GM18499 (cell line): ENCODE data around the gene ALDOA.
"Not testable (repeated sequence)": the region's sequence is repeated elsewhere in the genome, so short reads cannot be mapped to it uniquely, and the experiment has no call there.

Experiments
- ATAC-seq: cut with Tn5 transposase; IDR thresholded peaks from one replicate; pipeline ENCODE4 v1.9.1; 2021; ENCODE audit warnings: moderate number of reproducible peaks; ENCODE audit not compliant: insufficient read depth, unreplicated experiment

The ALDOA gene

DNA sequence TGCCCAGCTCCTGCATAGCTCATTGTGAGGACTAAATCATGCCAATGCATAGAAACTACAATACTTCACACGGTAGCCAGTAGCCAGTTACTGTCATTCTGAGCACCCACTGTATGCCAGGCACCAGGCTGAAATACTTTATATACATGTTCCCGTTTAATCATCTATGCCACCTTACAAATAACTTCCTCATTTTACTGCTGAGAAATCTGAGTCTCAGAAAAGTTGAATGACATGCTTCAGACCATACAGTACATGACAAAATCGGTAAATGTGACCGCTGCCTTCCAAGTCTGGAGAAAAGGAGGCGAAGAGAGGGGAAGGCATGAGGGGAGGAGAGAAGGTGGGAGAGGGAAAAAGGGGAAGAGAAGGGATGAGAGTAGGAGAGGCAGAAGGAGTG lies 25.3 kb upstream of the ALDOA start:
- ATAC-seq: no peak

DNA sequence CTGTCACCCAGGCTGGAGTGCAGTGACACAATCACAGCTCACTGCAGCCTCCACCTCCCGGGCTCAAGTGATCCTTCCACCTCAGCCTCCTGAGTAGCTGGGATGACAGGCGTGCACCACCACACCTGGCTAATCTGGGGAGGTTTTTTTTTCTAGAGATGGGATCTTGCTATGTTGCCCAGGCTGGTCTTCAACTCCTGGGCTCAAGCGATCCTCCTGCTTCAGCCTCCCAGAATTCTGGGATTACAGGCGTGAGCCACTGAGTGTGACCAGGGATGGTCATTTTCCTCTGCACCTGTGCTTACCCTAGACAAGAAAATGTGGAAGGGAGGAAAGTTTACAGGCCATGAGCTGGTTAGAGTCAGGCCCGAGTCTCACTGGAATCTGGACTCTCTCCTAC lies 24.9 kb upstream of the ALDOA start:
- ATAC-seq: not testable (repeated sequence)

DNA sequence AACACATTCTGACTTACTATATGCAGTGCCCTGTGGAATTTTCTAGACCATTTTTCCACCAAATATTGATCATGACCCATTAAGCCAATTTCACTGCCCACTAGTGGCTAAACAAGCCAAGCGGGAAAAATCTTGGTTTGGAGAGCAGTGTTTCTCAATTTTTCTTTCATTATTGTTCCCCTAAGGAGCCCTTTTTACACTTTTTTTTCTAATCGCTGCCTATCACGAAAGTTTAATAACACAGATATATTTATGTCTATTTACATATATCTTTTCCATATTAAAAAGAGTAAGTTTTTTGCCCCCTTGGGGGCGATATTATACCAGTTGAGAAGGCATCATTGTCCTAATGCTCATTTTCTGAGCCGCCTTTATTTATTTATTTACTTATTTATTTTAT lies 23.7 kb upstream of the ALDOA start:
- ATAC-seq: no peak

DNA sequence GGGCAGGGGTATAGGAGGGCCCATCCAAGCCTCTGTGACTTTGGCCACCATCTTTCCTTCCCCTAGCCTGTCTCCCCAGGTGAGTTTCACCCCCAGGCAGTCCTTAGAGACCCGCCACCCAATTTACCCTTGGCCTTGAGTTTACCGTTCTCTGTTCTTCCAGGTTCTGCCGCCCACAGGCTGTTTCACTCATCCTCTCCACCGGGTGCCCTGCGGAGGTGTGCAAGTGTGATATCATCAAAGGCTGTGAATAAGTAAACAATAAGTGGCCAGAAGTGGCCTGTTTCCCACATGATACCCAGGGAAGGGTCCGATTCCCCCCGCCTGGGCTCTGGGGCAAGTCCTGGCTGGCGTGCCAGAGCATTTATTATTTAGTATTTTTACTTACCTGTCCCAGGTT lies 19.4 kb upstream of the ALDOA start:
- no peak for ATAC-seq

DNA sequence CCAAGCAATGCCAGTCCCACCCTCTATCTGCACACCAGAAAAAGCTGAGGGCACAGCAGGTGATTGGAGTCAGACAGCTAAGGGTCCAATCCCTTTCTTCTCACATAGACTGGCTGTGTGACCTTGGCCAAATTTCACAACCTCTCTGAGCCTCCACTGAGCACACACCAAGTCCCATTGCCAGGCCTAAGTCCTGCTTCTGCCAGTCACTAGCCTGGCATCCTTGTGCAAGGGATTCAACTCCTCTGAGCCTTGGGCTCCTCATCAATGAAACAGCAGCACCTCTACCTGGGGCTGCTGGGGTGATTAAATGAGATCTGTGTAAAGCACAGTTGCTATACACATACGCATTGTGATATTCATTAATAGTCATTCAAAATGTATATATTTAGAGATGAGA lies 19.0 kb upstream of the ALDOA start:
- ATAC-seq: no peak

DNA sequence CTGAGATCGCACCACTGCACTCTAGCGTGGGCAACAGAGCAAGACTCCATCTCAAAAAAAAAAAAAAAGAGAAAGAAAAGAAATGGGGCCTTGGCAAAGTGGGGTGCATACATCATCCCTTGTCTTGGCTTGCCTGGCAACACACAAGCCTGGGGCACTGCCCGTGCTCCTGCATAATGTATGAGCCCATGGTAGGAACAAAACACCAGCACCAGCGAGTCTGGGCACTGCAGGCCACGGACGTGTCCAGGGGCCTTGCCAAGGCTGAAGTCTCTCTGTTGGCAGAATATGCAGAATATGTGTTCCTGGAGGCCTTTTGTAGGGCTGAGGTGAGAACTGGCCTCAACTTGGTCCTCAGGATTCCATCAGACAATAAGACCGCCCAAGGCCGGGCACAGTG lies 15.7 kb upstream of the ALDOA start:
- ATAC-seq: no peak

DNA sequence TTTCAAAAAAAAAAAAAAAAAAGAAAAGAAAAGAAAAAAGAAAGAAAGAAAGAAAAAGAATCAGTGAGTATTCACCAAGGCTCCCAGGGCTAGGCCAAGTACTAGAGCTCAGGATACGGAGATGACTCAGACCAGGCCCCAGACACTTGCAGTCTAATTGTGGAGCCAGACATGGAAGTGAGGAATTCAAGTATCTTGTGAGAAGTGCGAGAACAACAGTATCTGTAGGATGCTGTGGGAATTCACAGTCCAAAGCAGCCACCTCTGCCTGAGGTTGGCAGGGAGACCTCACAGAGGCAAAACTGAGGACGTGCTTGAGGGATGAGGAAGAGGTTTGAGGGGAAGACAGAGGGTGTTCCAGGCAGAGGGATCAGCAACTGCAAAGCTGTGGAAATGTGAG lies 14.0 kb upstream of the ALDOA start:
- ATAC-seq: no peak

DNA sequence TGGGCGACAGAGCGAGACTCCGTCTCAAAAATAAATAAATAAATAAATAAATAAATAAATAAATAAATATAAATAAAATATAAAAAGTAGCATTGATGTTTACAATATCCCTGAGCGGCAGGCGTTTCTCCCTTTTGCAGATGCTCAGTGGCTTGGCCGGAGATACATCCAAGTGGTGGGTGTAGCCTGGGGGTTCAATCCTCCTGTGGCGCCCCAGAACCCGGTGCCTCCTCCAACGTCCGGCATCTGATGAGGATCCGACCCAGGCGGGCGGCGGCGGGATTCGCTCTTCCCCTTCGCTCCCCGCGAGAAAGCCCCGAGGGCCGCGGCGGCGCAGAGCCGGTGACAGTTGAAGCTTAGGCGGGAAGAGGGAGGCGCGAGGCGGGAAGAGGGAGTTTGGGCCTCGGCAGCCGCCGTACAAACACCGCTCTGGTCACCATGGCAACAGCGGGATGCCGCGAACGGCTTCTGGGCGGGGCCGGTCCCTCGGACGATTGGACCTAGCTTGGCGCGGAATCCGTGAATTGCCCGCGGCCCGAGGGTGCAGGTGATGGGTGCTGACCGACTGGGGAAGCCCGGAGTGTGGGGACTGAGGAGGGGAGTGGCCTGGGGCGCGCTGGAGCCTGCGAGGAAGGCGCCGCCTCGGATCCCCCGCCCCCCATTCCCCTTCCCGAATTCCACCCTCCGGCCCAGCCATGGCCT lies 12.7 kb upstream of the ALDOA start:
- no peak for ATAC-seq

DNA sequence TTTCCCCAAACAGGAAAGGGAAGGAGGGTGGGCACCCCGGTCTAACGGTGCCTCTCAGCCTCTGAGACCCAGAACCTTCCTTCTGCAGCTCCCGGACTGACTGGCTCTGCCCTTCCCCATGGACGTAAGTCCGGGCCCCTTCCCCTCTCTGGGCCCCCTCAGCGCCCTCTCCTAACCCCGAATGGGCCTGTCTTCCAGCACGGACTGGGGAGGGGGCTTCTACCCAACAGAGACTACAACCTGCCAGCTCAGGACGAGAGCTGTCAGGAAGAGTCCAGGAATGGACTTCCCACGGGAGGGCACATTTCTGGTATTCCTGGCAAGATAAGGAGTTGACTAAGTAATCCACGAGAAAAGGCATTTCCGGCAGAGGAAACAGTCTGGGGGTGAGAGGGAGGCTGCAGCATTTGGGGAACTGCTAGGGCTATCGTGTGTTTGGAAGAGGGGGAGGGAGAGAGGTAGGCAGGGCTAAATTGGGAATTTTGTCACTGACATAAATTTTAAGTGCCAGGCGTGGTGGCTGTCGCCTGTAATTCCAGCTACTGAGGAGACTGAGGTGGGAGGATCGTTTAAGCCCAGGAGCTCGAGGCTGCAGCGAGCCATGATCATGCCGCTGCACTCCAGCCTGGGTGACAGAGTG lies 12.1 kb upstream of the ALDOA start:
- no peak for ATAC-seq

DNA sequence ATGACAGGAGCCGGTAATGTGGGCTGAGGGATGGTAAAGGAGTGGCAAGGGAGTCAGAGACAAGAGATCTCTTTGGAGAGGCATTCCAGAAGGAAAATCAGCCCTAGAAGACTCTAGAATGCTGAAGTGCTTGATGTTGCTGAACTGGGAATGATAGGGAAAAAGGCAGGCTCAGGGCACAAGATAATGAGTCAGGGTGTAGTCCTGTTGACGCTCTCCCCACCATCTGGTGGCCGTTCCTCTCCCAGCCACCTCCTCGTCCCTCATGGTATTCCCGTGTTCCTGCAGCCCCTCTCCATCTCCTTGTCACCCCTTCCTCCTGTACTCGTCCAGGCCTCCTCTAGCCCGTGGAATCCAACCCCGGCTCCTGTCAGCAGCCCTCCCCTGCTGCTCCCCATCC lies 11.1 kb upstream of the ALDOA start:
- no peak for ATAC-seq

DNA sequence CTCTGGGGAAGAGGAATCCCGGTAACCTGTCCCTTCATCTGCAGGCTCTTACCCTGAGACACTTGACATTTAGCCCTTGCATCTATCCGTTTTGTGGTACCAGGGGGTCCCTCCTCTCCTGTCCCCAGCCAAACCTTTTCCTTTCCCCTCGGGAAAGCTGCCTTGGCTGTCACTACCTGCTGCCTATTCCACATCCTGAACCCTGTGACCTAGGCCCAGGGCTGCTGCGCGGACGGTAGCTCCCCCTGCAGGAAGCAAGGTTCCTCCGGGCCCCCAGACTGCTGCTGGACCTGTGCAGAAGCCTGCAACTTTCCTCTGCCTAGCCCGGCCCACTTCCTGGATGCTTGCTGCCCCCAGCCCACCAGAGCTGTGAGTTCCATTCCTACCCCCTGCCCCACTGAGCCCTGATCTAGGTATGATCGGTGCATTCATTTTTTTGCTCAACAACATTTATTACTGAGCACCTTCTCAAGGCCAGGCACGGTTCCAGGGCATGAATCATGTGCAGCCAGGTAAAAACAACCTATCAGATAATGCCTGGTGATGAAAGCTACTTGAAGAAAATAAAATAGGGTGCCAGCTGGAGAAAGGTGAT lies 10.5 kb upstream of the ALDOA start:
- ATAC-seq: no peak

DNA sequence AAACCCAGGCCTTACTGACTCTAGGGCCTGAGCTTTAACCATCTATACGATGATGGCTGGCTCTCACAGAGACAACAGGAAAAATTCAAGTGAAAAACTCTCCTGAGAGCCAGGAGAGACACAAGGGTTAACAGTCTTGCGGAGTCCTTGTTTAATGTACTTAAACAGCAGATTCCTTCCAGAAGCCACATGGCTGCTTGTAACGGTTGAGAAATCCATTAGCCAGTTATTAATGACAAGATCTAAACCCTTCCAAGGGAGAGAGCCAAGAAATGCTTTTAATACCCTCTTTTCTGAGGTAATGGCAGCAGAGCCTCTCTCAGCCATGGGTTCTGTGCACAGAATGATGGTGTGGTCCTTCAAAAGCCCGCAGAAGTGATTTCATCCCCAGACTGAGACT lies 5.2 kb upstream of the ALDOA start:
- ATAC-seq: no peak

DNA sequence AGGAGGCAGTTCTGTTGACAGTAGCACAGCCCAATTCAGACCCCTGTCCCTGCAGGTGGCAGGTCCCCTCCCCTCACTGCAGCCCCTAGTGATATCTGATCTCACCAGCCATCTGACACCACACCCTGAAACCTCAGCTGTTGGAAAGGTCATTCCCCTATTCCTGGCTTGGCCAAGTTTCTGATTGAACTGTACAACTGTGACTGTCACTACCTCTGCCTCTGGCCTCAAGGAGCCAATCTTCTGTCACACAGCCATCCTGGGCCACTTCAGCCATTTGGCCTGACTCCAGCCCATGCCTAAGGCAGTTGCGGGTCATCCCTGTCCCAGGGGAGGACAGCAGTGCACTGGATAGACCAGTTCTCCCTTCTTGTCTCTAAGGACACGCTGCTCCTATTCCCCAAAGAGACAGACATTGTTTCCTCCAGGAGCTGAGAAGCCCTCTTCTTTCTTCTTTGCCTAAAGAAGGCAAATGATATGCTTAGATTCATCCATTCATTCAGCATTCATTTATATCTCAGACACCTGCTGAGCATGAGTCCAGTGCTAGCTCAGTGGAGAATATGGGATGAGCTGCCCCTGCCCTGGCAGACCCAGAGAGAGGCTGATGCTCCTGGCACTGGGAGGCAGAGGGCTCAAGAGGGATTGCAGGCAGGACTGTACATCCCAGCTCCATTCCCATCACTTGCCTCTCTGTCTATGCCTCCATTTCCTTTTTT lies 4.6 kb upstream of the ALDOA start:
- no peak for ATAC-seq

DNA sequence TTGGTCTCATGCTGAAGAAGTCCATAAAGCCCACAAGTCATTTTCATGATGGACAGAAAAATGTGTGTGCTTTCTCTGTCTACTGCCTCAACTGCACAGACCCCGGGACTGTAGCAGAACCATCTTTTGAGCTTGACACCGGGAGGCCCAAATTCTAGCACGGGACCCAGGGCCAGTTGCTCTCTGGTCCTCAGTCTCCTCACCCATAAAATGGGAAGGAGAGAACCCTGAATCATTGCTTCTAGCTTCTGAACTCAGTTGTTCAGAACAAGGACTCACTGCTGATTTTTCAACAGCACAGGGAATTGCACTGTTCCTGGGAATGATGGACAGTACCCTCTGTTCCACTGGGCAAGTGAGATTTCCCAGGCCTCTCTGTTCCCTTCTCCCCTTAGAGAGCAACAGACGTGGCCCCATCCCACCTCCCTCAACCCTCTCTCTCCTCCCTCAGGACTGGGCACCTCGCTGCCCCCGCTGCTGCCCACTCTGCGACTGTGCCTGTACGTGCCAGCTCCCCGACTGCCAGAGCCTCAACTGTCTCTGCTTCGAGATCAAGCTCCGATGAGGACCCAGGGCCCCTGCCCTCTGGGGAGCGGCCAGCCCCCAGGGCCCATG lies 2.2 kb upstream of the ALDOA start:
- no peak for ATAC-seq

DNA sequence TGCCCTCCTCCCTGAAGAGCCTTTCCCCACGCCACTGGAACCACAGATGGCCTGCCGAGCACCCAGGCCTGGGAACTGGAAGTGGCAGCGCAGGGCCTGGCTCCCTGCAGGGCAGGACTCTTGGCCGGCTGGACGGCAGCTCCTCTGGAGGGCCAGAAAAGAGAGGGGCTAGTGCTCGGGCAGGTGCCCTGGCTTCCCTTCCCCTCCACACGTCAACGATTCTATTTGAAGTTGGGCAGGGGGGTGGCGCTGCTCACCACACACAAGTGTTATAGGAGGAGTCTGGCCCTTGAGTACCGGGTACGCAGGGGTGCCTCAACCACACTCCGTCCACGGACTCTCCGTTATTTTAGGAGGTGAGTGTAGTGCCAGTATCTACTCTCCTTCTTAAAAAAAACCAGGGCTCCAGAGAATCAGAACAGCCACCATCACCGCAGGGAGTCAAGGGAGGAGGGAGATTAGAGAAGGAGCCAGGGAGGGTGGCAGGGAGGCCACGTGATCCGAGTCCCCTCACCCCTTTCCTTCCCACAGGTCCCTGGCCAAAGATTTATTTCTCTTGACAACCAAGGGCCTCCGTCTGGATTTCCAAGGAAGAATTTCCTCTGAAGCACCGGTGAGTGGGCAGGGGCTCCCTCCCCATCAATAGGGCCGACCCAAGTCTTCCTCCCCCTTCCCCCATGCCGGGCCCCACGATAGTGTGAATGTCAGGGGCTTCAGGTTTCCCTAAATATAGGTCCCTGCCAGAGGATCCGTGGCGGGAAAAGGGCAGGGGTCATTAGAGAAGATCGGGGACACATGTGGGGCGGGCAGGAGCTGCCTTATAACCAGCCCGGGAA lies 1.4 kb upstream of the ALDOA start:
- ATAC-seq: no peak

DNA sequence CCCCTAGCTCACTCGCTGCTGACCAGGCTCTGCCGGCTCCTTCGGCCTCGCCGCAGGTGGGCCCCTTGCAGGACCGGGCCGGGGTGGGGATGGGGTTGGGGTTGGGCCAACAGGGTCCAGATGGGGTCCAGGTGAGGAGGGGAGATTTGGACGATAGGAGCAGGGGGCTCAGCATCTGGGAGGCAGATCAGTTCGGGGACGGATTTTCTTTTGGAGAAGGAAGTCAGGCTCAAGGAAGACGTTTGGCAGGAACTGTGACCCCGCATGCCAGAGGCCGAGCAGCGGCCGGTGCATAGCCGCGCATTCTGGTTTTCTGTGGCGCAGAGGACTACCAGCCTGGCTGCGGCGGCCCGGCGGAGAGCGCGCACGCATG lies 845 bp upstream of the ALDOA start:
- no peak for ATAC-seq

DNA sequence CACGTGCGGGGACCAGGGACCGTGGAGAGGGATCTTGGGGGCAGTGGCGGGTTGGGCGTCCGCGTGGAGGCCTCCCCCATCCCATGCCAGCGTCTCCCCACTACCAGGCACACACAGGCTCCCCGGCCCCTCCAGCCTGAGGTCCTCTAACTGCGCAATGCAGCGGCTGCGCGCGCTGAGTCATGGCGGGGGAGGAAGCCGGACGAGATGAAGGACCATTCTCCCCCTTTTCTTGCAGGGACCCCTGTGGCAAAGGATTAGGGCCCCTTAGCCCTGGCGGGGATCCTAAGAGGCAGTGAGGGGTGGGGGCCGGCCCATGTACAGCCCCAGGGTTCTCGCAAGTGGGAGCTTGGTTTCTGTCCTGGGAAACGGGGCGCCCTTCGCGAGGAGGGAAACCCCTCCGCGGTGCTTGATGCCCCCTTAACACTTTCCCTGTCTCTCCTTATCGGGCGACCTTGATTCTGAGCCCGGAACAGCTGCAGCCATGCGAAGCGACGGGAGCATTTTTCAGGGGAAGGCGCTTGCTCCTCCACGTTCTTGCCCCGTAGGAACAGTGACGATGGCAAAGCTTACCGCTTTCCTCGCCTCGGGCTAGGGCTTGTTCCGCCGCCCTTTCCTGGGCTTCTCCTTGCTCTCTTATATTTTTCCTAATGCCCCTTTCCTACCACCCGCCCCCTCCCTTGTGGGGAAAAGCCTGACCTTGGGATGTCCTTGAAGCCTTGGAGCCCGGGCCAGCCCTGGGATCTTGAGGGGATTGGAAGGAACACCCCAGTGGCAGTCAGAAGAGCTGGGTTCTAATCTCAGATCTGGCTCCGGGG lies 592 bp downstream of the ALDOA start:
- ATAC-seq: no peak

DNA sequence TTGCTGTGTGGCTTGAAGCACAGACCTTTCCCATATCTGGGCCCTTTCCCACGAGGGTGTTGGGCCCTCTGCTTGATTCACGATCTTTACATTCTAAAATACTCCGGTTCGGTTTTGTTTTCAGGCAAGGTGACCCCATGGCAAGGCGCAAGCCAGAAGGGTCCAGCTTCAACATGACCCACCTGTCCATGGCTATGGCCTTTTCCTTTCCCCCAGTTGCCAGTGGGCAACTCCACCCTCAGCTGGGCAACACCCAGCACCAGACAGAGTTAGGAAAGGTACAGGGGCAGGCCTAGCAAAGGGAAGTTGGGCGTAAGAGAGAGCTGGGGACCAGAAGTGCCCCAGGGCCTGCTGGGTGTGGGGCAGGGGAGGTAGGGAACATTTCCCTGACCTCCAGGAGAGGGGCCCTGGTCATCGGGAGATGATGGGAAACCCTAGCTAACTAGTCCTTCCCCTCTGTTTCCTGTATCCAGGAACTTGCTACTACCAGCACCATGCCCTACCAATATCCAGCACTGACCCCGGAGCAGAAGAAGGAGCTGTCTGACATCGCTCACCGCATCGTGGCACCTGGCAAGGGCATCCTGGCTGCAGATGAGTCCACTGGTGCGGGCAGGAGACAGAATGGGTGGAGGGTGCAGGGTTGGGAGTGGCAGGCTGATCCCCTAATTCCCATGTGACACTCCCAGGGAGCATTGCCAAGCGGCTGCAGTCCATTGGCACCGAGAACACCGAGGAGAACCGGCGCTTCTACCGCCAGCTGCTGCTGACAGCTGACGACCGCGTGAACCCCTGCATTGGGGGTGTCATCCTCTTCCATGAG lies 1.4 kb downstream of the ALDOA start:
- no peak for ATAC-seq

DNA sequence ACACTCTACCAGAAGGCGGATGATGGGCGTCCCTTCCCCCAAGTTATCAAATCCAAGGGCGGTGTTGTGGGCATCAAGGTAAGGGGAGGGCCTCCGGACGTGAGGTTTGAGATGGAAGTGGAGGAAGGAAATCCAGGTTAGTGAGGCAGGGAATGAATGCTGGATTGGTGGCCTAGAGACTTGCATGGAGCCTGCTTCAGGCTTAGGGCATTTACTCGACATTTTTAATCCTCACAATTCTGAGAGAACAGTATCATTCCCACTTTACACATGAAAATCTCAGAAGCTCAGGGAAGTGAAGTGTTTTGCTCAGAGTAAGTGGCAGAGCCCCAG lies 2.0 kb downstream of the ALDOA start:
- no peak for ATAC-seq
